Right atrium auricular region (tissue), 2 donors: ENCODE results near the gene PTPRD. TPM values are rescaled to one million over a fixed set of nuclear protein-coding genes. Genes with fewer than 3 reads are reported as not detected.
"Not testable (repeated sequence)": the region's sequence is repeated elsewhere in the genome, so short reads cannot be mapped to it uniquely, and the experiment has no call there.

Experiments used
- DNase-seq: peaks from one replicate; pipeline ENCODE4 v3.0.0-alpha.2; 2019; ENCODE audit warnings: low spot score
- H3K27ac ChIP-seq, 2 donors: fragments of 200-600 bp; sonication (generic); 1 replicate in 1 of 2; 2 replicates in 1 of 2; pipeline ENCODE4 v1.5.1; 2016 to 2019
- H3K27me3 ChIP-seq, 2 donors: fragments of 200-600 bp; sonication (generic); one replicate each; pipeline versions ENCODE4 v1.5.1 to v1.6.0; 2017 to 2019
- H3K36me3 ChIP-seq: fragments of 200-600 bp; sonication (generic); one replicate; pipeline ENCODE4 v1.5.1; 2016
- H3K4me1 ChIP-seq, 2 donors: fragments of 200-600 bp; sonication (generic); one replicate each; pipeline versions ENCODE4 v1.5.1 to v1.6.0; 2017 to 2019
- H3K4me3 ChIP-seq, 2 donors: fragments of 200-600 bp; sonication (generic); 1 replicate in 1 of 2; 2 replicates in 1 of 2; pipeline ENCODE4 v1.5.1; 2017 to 2019; ENCODE audit warnings: mild to moderate bottlenecking in 1 of 2, moderate library complexity in 1 of 2
- H3K9me3 ChIP-seq, 2 donors: fragments of 200-600 bp; sonication (generic); one replicate each; pipeline ENCODE4 v1.5.1; 2019
- total RNA-seq, 2 donors: library from RNA; depleted of rRNA; stranded (reverse); fragments of >200 nt; gene quantifications; one replicate each; pipeline ENCODE4 v1.1.0, GENCODE V29; 2016
- TF ChIP-seq, protein P1 (sequence below), 2 donors: fragments of 200-600 bp; sonication (generic); IDR thresholded peaks; one replicate each; pipeline ENCODE4 v1.5.1; 2019; ENCODE audit warnings: antibody characterized with exemption in 2 of 2

Gene PTPRD
- total RNA-seq, 2 donors from 2014 or later = 5.5 to 6.6 TPM

DNA sequence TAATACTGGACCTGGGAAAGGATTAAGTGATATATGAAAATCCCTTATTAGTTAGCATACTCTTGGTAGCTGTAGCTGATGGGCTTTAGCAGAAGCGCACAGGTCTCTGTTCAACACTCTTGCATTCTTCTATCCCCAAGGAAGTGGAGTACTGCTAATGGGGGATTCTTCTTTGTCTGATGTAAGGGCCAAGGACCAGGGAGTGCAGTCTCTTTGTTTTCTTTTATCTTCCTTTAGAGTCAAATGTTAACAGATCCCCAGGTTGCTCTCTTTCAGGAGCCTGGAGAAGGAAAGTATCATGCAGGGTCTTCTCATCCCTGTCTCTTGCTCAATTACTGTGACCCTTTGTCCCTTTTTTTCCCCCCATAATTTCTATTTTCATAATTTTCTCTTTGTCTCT lies 1666.3 kb downstream of the PTPRD start:
- Histone ChIP-seq H3K4me3 (no peak overlapping the region), H3K9me3 (no peaks in the 10 kb centered on the region), H3K27me3 (no peaks in the 10 kb centered on the region), H3K36me3 (no peaks in the 10 kb centered on the region), H3K27ac (no peak overlapping the region), H3K4me1 (no peaks in the 10 kb centered on the region)
- DNase-seq = no peak
- TF ChIP-seq, protein P1, sequence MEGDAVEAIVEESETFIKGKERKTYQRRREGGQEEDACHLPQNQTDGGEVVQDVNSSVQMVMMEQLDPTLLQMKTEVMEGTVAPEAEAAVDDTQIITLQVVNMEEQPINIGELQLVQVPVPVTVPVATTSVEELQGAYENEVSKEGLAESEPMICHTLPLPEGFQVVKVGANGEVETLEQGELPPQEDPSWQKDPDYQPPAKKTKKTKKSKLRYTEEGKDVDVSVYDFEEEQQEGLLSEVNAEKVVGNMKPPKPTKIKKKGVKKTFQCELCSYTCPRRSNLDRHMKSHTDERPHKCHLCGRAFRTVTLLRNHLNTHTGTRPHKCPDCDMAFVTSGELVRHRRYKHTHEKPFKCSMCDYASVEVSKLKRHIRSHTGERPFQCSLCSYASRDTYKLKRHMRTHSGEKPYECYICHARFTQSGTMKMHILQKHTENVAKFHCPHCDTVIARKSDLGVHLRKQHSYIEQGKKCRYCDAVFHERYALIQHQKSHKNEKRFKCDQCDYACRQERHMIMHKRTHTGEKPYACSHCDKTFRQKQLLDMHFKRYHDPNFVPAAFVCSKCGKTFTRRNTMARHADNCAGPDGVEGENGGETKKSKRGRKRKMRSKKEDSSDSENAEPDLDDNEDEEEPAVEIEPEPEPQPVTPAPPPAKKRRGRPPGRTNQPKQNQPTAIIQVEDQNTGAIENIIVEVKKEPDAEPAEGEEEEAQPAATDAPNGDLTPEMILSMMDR (IDR thresholded peaks at IDR 0.05) = no peak

DNA sequence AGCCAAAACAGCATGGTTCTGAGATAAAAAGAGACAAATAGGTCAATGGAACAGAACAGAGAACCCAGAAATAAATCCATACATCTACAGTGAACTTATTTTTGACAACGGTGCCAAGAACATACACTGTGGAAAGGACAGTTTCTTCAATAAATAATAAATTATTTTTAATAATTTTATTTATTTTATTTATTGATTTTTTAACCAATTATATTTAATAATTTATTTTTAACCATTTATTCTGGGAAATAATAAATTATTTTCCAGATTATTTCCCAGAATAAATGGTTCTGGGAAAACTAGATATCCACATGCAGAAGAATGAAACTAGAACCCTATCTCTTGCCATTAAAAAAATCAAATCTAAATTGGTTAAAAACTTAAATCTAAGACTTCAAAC lies 1669.4 kb downstream of the PTPRD start:
- H3K4me1 ChIP-seq = no peaks in the 10 kb centered on the region
- no peaks in the 10 kb centered on the region for H3K36me3 ChIP-seq
- no peaks in the 10 kb centered on the region for H3K27me3 ChIP-seq
- no peaks in the 10 kb centered on the region for H3K9me3 ChIP-seq
- H3K4me3 ChIP-seq = no peak overlapping the region
- DNase-seq = no peak
- TF ChIP-seq, protein P1 (IDR thresholded peaks at IDR 0.05) = no peak
- H3K27ac ChIP-seq = no peak overlapping the region

DNA sequence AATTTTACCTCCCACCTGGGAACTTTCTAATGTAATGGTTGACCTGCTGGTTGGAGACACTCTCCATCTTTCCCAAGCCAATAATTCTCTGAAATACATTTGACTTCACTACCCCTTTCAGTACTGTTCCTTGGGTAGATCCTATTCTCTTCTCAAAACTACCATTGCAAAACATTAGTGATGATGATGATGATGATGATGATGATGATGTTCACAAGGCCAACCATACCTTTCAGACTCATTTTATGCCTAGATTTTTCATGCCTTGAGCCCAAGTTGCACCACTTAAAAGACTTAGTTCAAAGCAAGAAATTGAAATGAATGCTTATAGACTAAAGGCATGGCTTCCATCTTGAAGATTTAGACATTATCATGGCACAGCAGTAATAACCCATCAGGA lies 1672.2 kb downstream of the PTPRD start:
- DNase-seq = no peak
- Histone ChIP-seq H3K27ac (no peak overlapping the region), H3K36me3 (no peaks in the 10 kb centered on the region), H3K4me1 (no peaks in the 10 kb centered on the region), H3K4me3 (no peak overlapping the region), H3K9me3 (no peaks in the 10 kb centered on the region), H3K27me3 (no peaks in the 10 kb centered on the region)
- TF ChIP-seq, protein P1 (IDR thresholded peaks at IDR 0.05) = no peak

GRCh38 chr9:8926461-8926860 lies 1686.3 kb downstream of the PTPRD start:
- no peak overlapping the region for H3K4me3 ChIP-seq
- TF ChIP-seq, protein P1 (IDR thresholded peaks at IDR 0.05) = no peak
- no peaks in the 10 kb centered on the region for H3K4me1 ChIP-seq
- H3K36me3 ChIP-seq = no peaks in the 10 kb centered on the region
- H3K27ac ChIP-seq = no peak overlapping the region
- no peak for DNase-seq
- no peaks in the 10 kb centered on the region for H3K27me3 ChIP-seq
- H3K9me3 ChIP-seq = no peaks in the 10 kb centered on the region

DNA sequence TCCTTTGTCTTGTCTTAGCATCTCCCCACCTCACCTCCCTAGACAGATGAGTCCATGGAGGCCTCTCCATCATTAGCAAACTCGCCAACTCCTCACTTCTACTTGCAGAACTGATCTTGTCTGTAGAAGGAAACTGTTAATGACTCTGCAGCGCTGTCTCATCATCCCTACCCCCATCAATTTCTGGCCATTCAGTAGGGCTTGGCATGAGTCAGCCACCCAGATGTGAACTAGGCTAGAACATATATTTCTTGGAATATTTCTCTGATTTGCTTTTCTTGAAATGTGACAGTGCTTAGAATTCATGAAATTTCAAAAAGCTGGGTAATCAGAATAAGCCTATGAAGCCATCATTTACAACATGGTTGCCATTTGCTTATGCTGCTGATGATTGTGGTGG lies 1688.2 kb downstream of the PTPRD start:
- Histone ChIP-seq H3K36me3 (no peaks in the 10 kb centered on the region), H3K27ac (no peak overlapping the region), H3K4me3 (no peak overlapping the region), H3K27me3 (no peaks in the 10 kb centered on the region), H3K4me1 (no peaks in the 10 kb centered on the region), H3K9me3 (no peaks in the 10 kb centered on the region)
- TF ChIP-seq, protein P1 (IDR thresholded peaks at IDR 0.05) = no peak
- no peak for DNase-seq

DNA sequence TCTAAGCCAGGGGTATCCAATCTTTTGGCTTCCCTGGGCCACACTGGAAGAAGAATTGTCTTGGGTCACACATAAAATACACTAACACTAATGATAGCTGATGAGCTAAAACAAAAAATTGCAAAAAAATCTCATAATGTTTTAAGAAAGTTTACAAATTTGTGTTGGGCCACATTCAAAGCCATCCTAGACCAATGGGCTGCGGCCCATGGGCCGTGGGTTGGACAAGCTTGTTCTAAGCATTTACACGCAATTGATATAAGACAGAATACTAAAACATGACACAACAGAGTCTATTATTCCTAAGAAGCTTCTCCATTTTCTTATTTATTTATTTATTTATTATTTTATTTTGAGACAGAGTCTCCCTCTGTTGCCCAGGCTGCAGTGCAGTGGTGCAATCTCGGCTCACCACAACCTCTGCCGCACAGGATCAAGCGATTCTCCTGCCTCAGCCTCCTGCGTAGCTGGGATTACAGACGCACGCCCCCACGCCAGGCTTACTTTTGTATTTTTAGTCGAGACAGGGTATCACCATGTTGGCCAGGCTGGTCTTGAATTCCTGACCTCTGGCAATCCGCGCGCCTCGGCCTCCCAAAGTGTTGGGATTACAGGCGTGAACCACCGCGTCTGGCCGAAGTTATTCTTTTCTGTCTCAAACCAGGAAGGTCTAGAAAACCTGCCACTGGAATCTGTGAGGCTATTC lies 1692.2 kb downstream of the PTPRD start:
- not testable (repeated sequence) for H3K27ac ChIP-seq, H3K9me3 ChIP-seq, H3K4me1 ChIP-seq, H3K36me3 ChIP-seq, H3K27me3 ChIP-seq, DNase-seq, H3K4me3 ChIP-seq
